Activated T-cell treated with anti-CD3 and anti-CD28 coated beads, Interleukin-2, amount 50 U/mL, for 4 hours (primary cell): ENCODE results near the gene C3orf85. TPM values are rescaled to one million over a fixed set of nuclear protein-coding genes. Genes with fewer than 3 reads are reported as not detected.

Experiments used
- ATAC-seq, 2 donors: fragments of 200-7000 bp; cut with Tn5 transposase; one replicate each; pipeline ENCODE4 v1.10.0; 2021
- DNase-seq: peaks from one replicate; pipeline ENCODE4 v3.0.0-alpha.2; 2020
- H3K27me3 Mint-ChIP-seq: one replicate; pipeline ENCODE4 v1.8.0; 2021; ENCODE audit warnings: low read depth, mixed read lengths
- H3K36me3 Mint-ChIP-seq: one replicate; pipeline ENCODE4 v1.8.0; 2022; ENCODE audit warnings: mixed read lengths; ENCODE audit not compliant: insufficient read depth
- H3K4me1 Mint-ChIP-seq: one replicate; pipeline ENCODE4 v1.8.0; 2021; ENCODE audit warnings: low read depth, mixed read lengths
- H3K4me3 Mint-ChIP-seq: one replicate; pipeline ENCODE4 v1.8.0; 2021; ENCODE audit warnings: mild to moderate bottlenecking, moderate library complexity, mixed read lengths
- H3K9me3 Mint-ChIP-seq: one replicate; pipeline ENCODE4 v1.8.0; 2021; ENCODE audit warnings: mixed read lengths
- total RNA-seq, 3 donors: library from RNA; stranded (reverse); gene quantifications; one replicate each; pipeline ENCODE4 v1.2.1, GENCODE V29; 2021

C3orf85 gene
- total RNA-seq, result not detected

DNA sequence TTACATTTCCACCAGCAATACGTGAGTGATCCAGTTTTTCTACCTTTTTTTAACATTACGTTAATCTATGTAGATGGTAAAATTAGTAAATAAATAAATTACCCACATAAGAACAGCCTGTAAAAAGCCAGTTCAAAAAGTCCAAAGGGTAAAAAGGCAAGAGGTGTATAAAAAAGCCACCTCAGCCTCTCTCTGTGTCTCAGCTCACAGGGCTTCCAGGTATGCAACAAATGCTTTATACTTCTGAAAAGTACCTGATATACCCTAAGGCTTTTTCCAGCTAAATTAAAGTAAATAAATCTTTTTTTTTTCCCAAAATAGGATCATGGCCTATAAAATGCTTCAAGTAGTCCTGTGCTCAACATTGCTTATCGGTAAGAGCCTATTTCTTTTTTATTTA, at the start of gene C3orf85:
C3orf85 (plus strand) TSS at position 197 of the 400 bp plus-strand sequence; CDS start at position 326, 129 bp downstream.
- ATAC-seq, result no peak

GRCh38 chr3:109089265-109089664, 47.3 kb upstream of the C3orf85 start:
- H3K9me3 Mint-ChIP-seq, result no peaks in the 10 kb centered on the region
- ATAC-seq, result no peak

More for the DNA sequence above, at the start of gene C3orf85:
- Mint-ChIP-seq H3K4me1 (no peaks in the 10 kb centered on the region), H3K27me3 (no peaks in the 10 kb centered on the region), H3K36me3 (no peaks in the 10 kb centered on the region), H3K9me3 (no peaks in the 10 kb centered on the region), H3K4me3 (no peak within 1 kb of the TSS)
- no peak for DNase-seq

DNA sequence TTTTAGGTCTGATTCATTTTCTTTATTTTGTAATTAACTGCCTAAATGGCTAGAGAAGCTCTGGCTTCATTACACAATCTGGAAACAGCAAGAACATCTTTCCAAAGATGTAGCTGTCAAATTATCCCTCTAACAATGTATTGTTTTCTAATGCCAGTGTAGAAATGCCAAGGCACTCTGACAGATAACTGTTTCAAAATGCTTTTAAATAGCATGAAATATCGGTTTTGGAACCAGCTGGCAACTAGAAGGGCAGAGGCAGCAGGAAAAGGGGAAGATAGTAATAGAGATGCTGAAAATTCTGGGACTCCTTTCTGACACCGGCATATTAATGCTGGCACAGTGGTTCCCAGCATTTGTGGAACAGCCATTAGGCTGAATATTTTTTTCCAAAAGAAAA, 44.7 kb upstream of the C3orf85 start:
- Mint-ChIP-seq H3K27me3 (peaks cover 6% of the 10 kb centered on the region), H3K9me3 (no peaks in the 10 kb centered on the region), H3K4me1 (no peaks in the 10 kb centered on the region), H3K4me3 (no peak overlapping the region), H3K36me3 (no peaks in the 10 kb centered on the region)
- ATAC-seq (no peak), DNase-seq (no peak)

More at GRCh38 chr3:109089265-109089664, 47.3 kb upstream of the C3orf85 start:
- Mint-ChIP-seq H3K27me3 (peaks cover 11% of the 10 kb centered on the region), H3K4me3 (no peak overlapping the region), H3K4me1 (no peaks in the 10 kb centered on the region), H3K36me3 (no peaks in the 10 kb centered on the region)
- no peak for DNase-seq

GRCh38 chr3:109093561-109093960, 43.0 kb upstream of the C3orf85 start:
- no peaks in the 10 kb centered on the region for H3K9me3 Mint-ChIP-seq
- ATAC-seq (no peak), DNase-seq (no peak)
- no peaks in the 10 kb centered on the region for H3K4me1 Mint-ChIP-seq
- peaks cover 2% of the 10 kb centered on the region for H3K27me3 Mint-ChIP-seq
- H3K4me3 Mint-ChIP-seq, result no peak overlapping the region
- no peaks in the 10 kb centered on the region for H3K36me3 Mint-ChIP-seq

DNA sequence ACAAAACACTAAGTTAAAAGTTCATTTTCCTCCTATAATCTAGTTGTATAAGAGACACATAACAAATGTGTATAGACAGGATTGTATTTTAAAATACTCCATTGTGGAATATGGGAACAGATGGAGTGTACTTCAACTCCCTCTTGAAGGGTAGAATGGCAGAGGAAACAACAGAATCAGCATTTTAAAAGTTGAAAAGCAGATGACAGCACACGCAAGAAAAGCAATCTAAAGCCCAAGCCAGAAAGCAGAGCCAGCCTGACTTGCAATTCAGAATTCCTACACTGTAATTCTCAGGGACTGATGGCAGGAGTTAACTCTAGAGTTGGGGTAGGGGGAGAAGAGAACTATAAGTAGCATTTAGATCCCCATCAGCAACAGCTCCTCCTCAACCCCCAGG, 41.4 kb upstream of the C3orf85 start:
- DNase-seq, result no peak
- H3K27me3 Mint-ChIP-seq, result no peaks in the 10 kb centered on the region
- no peaks in the 10 kb centered on the region for H3K4me1 Mint-ChIP-seq

GRCh38 chr3:109098079-109098644, 38.4 kb upstream of the C3orf85 start:
- DNase-seq, result no peak
- H3K27me3 Mint-ChIP-seq, result peaks cover 2% of the 10 kb centered on the region
- H3K9me3 Mint-ChIP-seq, result no peaks in the 10 kb centered on the region
- H3K4me1 Mint-ChIP-seq, result no peaks in the 10 kb centered on the region
- ATAC-seq, result no peak
- H3K4me3 Mint-ChIP-seq, result no peak overlapping the region
- no peaks in the 10 kb centered on the region for H3K36me3 Mint-ChIP-seq

More for the DNA sequence above, 41.4 kb upstream of the C3orf85 start:
- no peaks in the 10 kb centered on the region for H3K9me3 Mint-ChIP-seq
- H3K4me3 Mint-ChIP-seq, result no peak overlapping the region
- no peaks in the 10 kb centered on the region for H3K36me3 Mint-ChIP-seq
- no peak for ATAC-seq

- H3K27me3 Mint-ChIP-seq, result peaks cover 14% of the 10 kb centered on the region
- no peak for DNase-seq
- no peaks in the 10 kb centered on the region for H3K9me3 Mint-ChIP-seq
- H3K4me1 Mint-ChIP-seq, result no peaks in the 10 kb centered on the region
- no peak overlapping the region for H3K4me3 Mint-ChIP-seq
- no peaks in the 10 kb centered on the region for H3K36me3 Mint-ChIP-seq
- no peak for ATAC-seq
Measured at GRCh38 chr3:109109574-109109973, 26.9 kb upstream of the C3orf85 start.

DNA sequence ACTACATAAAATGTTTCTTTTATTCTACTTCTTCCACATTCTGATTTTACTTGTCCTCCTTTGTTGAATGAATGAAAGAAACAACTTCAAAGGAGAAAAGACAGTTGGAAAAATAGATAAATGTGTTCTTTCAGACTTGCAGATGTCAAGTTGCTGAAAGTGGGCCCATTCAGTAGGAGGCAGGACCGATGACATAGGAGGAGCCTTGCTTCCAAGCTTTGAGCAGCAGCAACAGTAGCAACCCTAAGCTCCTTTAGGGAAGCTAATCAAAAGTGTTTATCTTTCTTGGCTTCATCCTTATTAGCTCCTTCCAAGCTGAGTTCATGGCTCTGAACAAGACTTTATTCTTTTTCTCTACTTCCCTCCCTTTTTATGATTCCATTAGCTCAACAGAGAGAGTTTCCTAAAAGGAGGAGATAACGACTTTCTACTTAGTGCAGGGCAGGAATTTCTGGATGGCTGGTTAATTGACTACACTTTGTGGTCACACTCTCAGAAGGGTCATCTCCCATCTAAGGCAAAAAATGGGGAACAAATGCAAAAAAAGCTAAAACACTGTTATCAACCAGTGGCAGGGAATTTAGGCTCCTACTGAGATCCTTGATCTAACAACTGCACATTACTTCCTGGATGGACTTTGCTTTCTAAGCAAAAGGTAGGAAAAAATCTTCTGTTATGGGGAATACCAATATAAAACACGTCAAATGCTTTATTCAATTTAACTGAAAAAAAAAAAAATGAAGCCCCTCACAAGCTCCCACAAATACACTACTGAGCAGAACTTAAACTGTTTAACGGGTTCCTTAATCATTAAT, 23.4 kb upstream of the C3orf85 start:
- no peaks in the 10 kb centered on the region for H3K4me1 Mint-ChIP-seq
- H3K4me3 Mint-ChIP-seq, result no peak overlapping the region
- no peaks in the 10 kb centered on the region for H3K9me3 Mint-ChIP-seq
- DNase-seq, result no peak
- no peaks in the 10 kb centered on the region for H3K36me3 Mint-ChIP-seq
- H3K27me3 Mint-ChIP-seq, result peaks cover 5% of the 10 kb centered on the region
- ATAC-seq, result no peak

DNA sequence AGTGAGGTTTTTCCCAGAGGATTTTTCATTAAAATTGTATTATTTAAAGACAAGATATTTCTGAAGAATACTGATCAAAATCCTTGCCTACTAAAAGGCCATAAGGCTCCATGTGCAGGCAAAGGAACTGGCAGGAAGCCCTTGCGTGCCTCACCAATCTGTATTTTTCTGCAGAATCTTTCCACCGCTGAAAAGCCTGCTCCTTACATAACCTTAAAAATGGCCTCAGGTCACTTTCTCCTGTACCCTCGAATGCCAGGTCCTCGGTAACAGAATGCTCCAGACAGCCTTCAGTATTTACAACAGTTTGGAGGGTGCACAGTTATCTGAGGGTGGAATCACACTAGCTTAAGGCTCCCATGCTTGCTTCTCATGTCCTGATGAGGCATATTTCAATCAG, 21.8 kb upstream of the C3orf85 start:
- H3K27me3 Mint-ChIP-seq, result peaks cover 3% of the 10 kb centered on the region
- ATAC-seq (no peak), DNase-seq (no peak)
- no peak overlapping the region for H3K4me3 Mint-ChIP-seq
- no peaks in the 10 kb centered on the region for H3K9me3 Mint-ChIP-seq
- no peaks in the 10 kb centered on the region for H3K4me1 Mint-ChIP-seq
- no peaks in the 10 kb centered on the region for H3K36me3 Mint-ChIP-seq

- no peak for ATAC-seq
- no peak overlapping the region for H3K4me3 Mint-ChIP-seq
- no peaks in the 10 kb centered on the region for H3K4me1 Mint-ChIP-seq
- DNase-seq, result no peak
- H3K9me3 Mint-ChIP-seq, result no peaks in the 10 kb centered on the region
- no peaks in the 10 kb centered on the region for H3K36me3 Mint-ChIP-seq
- H3K27me3 Mint-ChIP-seq, result no peaks in the 10 kb centered on the region
Measured at GRCh38 chr3:109115451-109115850, 21.1 kb upstream of the C3orf85 start.

DNA sequence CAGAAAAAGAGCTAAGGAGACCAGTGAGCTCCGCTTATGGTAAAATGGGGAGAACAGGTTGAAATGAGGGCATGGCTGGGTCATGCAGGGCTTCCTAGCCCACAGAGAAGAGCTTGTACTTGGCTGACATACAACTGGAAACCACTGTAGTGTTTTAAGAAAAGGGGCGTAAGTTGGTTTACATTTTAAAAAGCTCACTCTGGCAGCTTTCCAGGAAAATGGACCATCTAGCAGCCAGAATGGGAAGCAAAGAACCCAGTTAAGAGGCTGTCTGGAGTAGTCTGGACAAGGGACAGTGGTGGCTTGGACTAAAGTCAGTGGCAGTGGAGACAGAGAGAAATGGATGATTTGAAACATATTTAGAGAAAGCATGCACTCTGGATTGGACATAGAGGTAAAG, 20.5 kb upstream of the C3orf85 start:
- no peak for DNase-seq
- H3K27me3 Mint-ChIP-seq, result no peaks in the 10 kb centered on the region
- H3K4me3 Mint-ChIP-seq, result no peak overlapping the region

GRCh38 chr3:109117939-109118338, 18.6 kb upstream of the C3orf85 start, which contains the start of gene MORC1:
TSS of gene MORC1 (minus strand) at chr3:109118134. CDS start at chr3:109118059, 75 bp downstream.
- DNase-seq (no peak), ATAC-seq (no peak)
- H3K9me3 Mint-ChIP-seq, result no peaks in the 10 kb centered on the region
- no peaks in the 10 kb centered on the region for H3K36me3 Mint-ChIP-seq
- H3K27me3 Mint-ChIP-seq, result no peaks in the 10 kb centered on the region
- no peak within 1 kb of the TSS for H3K4me3 Mint-ChIP-seq
- peaks cover 1% of the 10 kb centered on the region for H3K4me1 Mint-ChIP-seq

More for the DNA sequence above, 20.5 kb upstream of the C3orf85 start:
- H3K4me1 Mint-ChIP-seq, result no peaks in the 10 kb centered on the region
- no peaks in the 10 kb centered on the region for H3K9me3 Mint-ChIP-seq
- no peak for ATAC-seq
- H3K36me3 Mint-ChIP-seq, result no peaks in the 10 kb centered on the region

DNA sequence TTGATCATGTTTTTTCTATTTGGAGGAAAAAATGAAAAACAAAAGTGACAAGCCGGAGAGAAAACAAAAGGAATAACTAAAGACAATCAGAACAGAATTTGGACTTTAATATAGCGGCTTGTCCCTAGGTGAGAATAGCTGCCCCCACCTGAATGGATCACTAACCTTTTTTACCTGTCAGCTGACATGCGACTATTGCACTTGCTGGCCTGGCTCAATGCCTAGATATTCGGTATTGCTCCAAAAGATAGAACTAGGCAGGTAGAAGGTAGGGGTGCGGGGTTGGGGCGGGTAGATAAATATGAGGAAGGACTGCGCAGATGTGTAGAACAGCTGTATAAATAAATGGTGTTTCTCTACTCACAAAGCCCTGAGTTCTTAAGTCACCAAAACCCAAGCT, 17.9 kb upstream of the C3orf85 start:
- H3K4me3 Mint-ChIP-seq, result no peak overlapping the region
- no peaks in the 10 kb centered on the region for H3K27me3 Mint-ChIP-seq
- H3K36me3 Mint-ChIP-seq, result no peaks in the 10 kb centered on the region
- ATAC-seq, result no peak
- H3K4me1 Mint-ChIP-seq, result peaks cover 1% of the 10 kb centered on the region
- H3K9me3 Mint-ChIP-seq, result no peaks in the 10 kb centered on the region
- DNase-seq, result no peak

DNA sequence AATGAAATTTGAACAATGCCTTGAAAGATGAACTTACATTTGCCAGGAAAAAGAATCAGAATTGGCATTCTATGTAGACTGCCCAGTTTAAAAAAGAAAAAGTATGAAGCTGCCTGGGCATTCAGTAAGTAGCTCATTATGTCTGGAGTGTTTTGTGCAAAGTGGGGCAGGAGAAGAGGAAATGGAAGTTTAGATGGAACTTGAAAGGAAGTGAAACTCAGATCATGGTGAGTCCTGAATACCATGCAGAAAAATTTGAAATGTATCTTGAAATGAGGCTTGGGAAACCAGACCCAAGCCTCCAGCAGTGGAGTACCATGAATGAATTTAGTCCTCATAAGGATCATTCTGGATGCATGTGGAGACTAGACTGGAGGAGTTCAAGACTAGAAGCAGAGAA, 13.8 kb upstream of the C3orf85 start:
- no peak for DNase-seq
- Mint-ChIP-seq H3K9me3 (no peaks in the 10 kb centered on the region), H3K36me3 (no peaks in the 10 kb centered on the region), H3K27me3 (no peaks in the 10 kb centered on the region), H3K4me3 (no peak overlapping the region), H3K4me1 (peaks cover 1% of the 10 kb centered on the region)
- ATAC-seq, result no peak

- no peak for DNase-seq
- H3K27me3 Mint-ChIP-seq, result no peaks in the 10 kb centered on the region
- H3K4me3 Mint-ChIP-seq, result no peak overlapping the region
- H3K9me3 Mint-ChIP-seq, result peaks cover 3% of the 10 kb centered on the region
- no peak for ATAC-seq
- peaks cover 1% of the 10 kb centered on the region for H3K4me1 Mint-ChIP-seq
- H3K36me3 Mint-ChIP-seq, result no peaks in the 10 kb centered on the region
Measured at GRCh38 chr3:109125902-109126301, 10.6 kb upstream of the C3orf85 start.
